HG03066 (cell line): Measurements from ENCODE around the gene RBPJ.
A peak's percentile ranks its signal among the peaks of the same experiment; 100 is the strongest.
"Not testable (repeated sequence)": the region's sequence is repeated elsewhere in the genome, so short reads cannot be mapped to it uniquely, and the experiment has no call there.

Source experiments
- ATAC-seq: cut with Tn5 transposase; IDR thresholded peaks from one replicate; pipeline ENCODE4 v1.9.1; 2021; ENCODE audit warnings: low read depth; ENCODE audit not compliant: unreplicated experiment

Gene RBPJ

DNA sequence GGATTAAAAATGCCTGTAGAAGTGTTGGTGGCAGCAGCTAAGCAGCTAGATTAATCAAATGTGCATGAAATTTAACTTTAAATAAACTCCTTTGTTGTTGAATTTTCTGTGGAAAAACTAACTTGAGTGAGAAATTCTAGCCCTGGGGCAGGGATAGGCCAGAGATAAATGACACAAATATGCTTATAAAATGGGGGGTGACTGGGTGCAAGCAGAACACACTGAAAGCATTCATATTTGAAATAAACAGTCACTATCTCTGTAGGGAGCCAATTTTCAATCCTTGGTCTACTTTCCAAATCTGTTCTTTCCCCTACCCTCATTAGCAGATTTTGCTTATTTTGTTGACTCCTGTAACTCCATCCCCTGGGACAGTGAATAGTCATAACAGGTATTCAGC, 47.9 kb downstream of the RBPJ start:
- ATAC-seq: no peak

DNA sequence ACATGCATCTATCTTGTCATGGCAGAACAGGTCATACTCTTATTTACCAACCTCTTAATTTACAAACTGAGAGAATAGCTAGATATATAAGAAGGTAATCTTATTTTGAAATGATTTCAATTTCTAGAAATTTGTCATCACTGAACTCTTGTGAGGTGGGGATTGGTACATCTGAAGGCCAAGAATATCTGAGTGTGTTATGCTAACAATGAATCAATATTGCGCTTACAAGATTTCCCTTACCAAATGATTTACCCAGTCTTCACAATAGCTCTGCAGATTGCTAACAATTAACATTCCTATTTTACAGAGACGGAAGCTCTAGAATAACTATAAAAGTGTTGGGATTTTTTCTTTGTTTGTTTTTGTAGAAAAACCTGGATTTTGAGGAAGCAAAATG, 48.3 kb downstream of the RBPJ start:
- no peak for ATAC-seq

DNA sequence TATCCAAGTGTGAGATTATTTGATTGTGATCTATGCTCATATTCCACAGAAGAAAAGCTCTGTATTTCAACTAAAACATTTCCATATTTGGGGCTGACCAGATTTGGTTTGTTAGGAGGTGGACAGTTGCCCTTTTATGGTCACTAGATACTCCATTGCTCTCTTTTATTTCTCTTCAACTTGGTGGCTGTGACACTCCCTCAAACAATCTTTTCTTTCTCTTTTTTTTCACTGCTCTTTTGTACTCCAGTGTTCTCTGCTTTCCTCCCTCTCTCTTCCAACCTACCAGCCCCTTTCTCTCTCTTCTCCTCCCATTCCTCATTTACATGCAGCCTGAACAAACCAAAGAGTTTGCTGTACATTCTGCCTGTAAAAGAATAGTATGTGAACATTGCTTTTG, 48.8 kb downstream of the RBPJ start:
- ATAC-seq: no peak

DNA sequence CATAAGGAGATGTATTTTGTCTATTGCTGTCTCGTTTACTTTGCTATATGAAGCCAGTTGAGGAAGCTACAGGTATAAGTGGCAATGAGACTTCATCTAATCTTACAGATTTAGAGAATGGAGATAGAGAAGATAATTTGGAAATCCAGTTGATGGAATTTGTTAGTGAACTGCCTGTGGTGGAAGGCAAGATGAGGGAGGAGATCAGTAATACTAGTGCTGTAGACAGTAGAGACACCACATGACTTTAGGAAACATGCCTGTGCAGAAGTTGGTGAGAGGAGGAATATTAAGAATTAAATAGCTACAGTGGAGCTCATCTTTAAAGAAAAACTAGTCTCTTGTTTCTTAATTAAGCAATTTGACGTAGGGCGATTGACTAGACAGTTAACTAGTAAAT, 51.3 kb downstream of the RBPJ start:
- no peak for ATAC-seq

DNA sequence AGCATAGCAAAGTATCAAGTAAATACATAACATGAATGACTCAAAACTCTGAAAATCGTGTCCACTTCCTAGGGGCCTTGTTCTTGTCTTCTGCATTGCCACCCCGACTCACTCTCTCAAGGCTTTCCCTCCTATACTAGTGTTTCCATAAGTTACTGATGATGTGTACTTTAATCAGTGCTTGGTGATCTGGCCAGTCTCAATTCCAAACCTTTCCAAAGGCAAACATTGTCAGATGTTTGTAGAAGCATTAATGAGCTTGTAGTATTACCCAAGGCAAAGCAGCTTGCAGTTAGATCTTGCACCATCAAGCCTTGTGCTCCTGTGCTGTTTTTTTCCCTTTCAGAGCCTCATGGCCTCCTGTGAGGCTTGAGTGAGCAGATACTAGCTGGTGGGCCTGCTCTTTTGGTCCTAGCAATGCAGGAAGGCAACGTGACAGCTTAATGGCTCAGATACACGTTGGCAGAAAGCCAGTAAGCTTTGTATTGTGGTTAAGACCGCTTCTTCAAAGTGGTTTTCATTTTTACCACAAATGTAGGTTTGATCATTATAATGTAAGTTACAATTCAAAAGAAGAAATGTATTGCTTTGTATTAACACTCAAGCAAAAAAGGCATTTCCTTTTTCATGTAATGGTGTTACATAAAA, 51.8 kb downstream of the RBPJ start:
- peak; percentile 94 for ATAC-seq

DNA sequence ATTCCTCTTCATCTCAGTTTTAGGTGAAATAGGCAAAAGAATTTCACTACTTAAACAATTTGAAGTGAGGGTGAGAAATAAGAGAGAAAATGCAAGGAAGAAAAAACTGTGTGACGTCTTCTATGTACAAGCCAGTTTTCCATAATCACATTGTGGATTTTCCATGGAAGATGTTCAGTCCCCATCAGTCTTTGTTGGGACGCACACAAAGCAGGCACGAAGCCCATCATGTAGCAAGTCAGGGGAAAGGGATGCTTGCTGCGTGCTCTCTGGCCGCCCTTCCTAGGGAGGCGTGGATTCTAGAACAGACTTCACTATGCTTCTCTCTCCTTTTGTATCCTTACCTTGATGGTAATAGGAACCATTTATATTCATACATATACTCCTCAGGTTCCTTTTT, 54.7 kb downstream of the RBPJ start:
- ATAC-seq: no peak

DNA sequence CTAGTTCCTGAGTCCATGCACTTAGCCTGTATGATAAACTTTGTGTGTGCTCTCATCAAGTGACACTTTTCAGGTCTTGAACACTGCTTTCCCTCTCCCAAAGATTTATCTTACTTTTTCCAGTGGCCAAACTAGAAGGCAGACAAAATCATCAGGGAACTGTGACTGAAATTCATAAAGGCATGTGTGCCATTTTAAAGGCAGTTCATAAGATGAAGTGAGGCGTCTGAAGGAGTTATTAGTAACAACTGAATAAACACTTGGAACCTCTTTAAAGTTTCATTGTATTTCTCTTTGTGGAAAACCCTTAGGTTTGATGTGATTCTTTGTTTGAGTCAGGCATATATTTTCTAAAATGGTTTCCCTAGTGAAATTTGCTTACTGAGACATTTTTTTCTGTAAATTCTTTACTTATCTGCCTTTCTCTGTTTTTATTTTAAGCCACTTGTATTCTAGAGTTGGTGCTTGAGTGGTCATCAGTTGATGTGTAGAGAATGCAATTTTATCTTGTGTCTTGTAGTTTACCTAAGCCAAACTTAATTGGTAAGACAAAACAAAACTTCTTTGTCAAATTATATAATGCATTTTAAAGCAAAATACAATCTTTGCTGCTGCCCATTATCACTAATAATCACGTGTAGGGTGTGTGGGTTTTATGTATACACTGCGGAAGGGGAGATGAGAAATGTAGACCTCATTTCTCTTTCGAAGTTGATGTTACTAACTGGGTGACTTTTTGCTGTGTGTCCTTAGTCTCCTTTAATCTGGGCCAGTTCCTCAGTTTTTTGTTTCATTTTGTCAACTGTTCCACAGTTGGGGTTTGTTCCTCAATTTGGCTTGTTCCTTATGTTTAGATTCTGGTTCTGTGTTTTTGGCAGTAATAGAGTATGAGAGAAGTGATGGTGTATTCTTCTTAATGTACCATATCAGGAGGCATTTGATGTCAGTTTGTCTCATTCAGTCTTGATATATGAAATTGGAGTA, 56.8 kb downstream of the RBPJ start:
- ATAC-seq: no peak

DNA sequence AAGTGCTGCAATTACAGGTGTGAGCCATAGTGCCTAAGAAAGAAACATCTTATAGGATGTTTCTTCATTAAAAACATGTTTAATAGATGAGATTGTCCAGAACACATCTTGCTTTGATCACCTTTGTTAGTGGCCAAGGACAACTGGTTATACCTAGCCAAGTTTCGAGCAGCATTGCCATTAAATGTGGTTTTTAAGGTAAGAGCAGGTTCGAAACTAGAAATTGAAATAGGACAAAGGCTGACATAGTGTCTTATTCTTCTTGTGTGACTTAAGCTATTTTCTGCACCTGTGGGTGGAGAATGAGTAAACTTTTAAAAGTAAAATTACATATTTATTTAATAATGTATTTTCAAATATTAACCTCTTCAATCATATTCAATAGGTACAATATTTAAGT, 59.0 kb downstream of the RBPJ start:
- ATAC-seq: no peak

DNA sequence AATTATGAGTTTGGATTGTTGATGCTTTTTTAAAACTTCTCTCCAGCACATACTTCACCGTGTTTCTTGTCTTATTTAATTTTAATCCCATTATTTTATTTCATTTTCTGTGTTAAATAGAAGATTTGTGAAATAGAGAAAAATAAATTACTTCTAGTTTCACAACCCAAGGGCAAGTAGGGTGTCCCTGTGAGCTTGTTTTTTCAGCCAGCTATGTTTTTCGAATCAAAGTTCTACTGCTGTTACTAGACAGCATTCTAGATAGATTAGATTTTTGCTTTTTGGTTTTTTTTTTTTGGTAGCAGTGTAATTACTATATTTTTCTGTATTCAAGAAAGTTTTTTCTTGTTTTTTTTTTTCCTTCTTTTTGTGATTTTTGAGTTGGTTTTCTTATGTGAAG, 59.9 kb downstream of the RBPJ start:
- no peak for ATAC-seq

DNA sequence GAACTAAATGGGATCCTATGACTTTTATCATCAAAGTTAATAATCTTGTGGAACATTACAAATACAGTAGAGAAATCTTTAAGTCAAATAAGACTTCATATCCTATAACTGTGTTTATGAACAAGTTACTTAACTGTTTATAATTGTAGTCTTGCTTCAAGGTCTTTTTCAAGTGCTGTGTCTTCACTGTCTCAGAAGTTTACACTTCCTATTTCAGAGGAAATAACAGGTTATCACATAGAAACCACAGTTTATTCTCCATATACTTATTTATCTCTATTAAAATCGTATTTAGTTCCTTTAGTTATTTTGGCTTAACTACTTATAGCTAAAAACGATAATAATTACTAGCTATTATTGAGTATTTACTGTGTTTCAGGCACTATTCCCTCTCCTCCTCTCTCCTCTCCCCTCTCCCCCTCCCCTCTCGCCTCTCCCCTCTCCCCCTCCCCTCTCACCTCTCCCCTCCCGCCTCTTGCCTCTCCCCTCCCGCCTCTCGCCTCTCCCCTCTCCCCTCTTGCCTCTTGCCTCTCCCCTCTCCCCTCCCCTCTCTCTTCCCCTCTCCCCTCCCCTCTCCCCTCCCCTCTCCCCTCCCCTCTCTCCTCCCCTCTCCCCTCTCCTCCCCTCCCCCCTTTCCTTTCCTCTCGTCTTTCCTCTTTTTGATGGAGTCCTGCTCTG, 63.7 kb downstream of the RBPJ start:
- ATAC-seq: no peak

DNA sequence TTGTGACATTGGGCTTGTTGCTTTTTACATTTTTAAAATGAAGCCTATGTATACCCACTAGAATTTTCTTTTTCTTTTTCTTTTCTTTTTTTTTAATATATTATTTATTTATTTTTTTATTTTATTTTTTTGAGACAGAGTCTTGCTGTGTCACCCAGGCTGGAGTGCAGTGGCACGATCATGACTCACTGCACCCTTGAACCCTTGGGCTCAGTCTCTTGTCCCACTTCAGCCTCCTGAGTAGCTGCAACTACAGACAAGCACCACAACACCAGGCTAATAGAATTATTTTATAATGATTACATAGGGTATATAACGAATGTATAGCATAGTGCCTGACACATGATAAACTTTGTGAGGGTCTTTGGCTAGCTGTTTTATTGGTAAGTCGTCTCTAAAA, 64.9 kb downstream of the RBPJ start:
- no peak for ATAC-seq

DNA sequence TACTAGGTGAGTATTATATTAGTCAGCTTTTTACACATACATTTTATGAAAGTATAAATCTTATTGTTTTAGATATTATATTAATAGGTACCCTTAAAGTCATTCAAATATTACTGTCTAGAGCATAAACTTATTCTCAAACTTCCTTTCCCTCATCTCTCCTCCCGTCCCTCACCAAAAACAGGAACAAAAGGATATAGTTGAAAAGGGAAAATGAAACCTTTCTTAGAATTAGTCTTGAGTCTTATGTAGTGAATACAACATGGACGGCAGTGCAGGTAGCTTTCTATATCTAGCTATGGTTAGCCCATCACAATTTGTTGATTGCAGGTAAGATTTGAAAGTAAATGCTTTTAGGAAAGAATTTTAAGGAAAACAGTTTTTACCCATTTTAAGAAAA, 65.6 kb downstream of the RBPJ start:
- no peak for ATAC-seq

DNA sequence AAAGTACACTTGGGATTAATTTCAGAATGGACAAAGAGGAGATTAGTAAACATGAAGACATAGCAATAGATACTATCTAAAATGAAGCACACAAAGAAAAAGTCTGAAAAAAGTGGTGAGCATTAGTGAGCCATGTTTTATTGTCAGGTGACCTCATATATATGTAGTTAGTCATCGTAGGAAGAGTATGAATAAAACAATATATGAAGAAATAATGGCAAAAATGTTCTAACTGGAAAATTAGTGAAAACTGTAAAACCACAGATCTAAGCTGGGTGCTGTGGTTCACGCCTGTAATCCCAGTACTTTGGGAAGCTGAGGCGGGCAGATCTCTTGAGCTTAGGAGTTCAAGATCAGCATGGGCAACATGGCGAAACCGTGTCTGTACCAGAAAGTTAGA, 67.9 kb downstream of the RBPJ start:
- no peak for ATAC-seq

DNA sequence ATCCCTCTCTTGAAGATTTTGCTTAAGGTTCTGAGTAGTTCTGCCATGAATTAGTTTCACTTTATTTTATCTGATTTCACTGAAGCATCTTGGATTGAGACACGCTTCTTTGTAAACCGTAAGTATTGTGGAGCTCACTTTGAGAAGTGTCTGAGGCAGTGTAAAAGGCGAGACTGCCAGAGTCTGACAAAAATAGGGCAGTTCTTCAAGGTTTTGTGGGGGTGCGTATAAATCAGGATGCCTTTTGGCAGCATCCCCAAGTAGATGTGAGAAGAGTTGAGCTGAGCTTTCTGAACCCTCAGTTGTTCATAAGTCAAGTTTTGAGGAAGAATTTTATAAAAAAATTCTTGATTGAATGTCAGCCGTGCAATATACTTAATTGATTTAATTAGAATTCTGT, 76.3 kb downstream of the RBPJ start:
- no peak for ATAC-seq

DNA sequence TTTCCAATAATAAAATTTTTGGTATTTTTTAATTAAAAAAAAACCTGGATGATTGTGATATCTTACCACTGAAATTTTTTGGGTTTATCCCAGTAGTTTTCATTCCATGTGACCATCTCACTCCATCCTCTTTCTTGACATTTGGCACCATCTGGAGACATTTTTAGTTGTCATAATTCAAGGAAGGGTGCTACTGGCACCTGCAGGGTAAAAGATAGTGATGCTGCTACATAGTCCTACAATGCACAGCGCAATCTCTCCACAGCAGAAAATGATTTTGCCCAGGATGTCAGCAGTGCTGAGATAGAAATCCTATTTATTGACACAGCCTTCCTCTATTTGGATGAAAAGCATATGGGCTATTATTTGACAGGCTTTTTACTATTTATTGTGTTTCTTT, 79.3 kb downstream of the RBPJ start:
- ATAC-seq: no peak

DNA sequence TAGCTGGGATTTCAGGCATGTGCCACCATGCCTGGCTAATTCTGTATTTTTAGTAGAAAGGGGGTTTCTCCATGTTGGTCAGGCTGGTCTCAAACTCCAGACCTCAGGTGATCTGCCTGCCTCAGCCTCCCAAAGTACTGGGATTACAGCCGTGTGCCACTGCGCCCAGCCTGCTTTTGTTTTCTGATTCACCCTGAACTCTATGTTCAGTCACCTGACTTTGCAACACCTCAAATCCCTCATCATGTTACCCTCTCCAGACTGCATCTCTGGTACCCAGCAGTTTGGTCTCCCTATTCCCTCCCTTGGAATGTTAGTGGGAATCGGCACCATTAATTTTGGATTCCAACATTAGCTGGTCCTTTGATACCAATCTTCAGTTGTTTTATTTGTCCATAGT, 81.2 kb downstream of the RBPJ start:
- ATAC-seq: not testable (repeated sequence)

DNA sequence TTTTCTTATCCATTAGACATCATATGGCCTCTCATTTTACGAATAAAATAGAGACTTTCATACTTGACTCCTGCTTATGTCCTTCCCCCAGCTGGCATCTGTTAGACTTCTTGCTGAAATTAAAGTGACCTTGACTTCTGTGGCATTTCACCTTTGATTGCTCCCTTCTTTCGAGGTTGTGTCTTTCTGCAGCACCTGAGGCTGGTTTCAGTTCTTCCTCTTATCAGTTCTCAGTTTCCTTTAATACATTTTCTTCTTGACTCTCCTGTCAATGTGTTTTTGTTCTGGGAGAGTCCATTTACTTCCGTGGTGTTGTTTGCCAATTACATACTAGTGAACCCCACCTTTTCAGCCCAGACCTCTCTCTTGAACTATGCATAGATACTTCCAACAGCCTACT, 81.6 kb downstream of the RBPJ start:
- peak; percentile 65 for ATAC-seq

DNA sequence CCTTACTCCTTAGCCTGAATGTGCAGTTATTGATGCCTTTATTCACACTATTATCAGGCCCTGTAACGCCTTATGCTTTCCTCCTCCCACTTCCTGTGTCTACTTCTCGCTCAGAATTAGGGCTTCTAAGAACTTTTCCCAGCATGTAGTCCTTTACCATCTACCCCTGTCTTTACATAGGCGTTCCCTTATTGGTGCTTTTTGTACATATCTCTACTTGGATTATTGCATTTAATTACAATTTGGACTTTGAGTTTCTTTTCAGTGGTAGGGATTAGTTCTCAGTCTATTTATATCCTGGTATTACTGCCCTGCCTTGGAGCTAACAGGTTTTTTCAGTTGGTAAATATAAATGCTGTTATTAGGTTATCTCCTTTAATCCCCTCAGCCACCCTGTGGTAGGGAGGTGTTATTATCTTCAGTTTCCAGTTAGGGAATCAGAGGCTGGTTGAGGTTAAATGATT, 84.0 kb downstream of the RBPJ start:
- no peak for ATAC-seq

DNA sequence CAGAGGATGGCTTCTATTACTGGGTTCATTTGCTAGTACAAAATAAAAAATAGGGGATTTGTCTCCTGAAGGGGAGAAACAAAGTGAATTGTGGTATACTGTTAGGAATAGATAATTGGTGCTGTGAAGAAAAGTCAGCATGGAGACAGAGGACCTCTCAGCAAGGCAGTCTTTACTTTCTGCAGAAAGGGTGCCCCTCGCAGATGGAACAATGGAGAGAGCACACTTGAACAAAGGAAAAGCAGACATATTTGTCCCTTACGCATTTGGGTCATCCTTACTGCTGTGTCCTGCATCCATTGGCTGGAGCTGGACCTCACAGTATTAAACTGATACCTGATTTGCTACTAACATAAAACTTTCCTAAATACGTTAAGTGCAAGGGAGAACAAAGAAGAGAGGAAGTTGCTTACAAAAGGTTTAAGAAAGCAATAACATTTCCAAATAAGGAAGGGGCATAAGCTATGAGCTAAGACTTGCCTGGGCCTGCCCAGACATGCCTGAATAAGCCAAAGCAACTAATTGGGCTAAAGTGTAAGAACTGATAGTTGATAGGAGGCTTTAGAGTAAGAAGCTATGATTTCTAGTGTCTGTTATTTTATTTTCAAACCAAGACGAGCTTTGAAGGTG, 85.6 kb downstream of the RBPJ start:
- no peak for ATAC-seq

DNA sequence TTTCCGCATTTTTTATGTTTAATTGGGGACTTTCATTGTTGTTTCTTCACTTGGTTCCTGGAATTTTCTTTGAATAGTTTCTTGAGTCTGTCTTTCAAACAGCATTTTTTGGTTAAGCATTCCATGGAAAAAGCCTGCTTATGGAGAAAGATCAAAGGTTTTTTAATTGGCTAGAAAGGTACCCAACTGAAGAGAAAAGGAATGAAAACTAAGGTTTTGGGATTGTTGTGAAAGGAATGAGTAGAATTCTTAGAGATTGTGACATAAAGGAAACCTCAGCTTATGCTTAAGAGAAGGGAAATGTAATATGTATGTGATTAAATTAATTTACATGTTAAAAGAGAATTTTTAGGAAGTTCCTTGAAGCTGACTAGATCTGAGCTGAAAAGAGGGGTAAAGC, 86.7 kb downstream of the RBPJ start:
- no peak for ATAC-seq
